IMR-90 (cell line): ENCODE results near the gene LCN12. TPM values are rescaled to one million over a fixed set of nuclear protein-coding genes. Genes with fewer than 3 reads are reported as not detected.

Source experiments
- CEBPB ChIP-seq: IDR thresholded peaks from 2 replicates; pipeline ENCODE4 v1.6.1; 2012; ENCODE audit warnings: low read depth, low read length, improper control_type of control experiment
- CHD1 ChIP-seq: IDR thresholded peaks from 2 replicates; pipeline ENCODE4 v1.6.1; 2012; ENCODE audit warnings: low read depth, low read length, improper control_type of control experiment
- NFE2L2 ChIP-seq: fragments of 150-350 bp; IDR thresholded peaks from 2 replicates; pipeline ENCODE4 v1.6.1; 2016; ENCODE audit warnings: low read depth, mild to moderate bottlenecking, low read length
- POLR2A ChIP-seq: IDR thresholded peaks from 2 replicates; pipeline ENCODE4 v1.6.1; 2012; ENCODE audit warnings: mild to moderate bottlenecking, low read depth, low read length
- RFX5 ChIP-seq: IDR thresholded peaks from 2 replicates; pipeline ENCODE4 v1.8.0; 2012; ENCODE audit warnings: low read depth, mild to moderate bottlenecking, low read length, moderate library complexity
- SMC3 ChIP-seq: fragments of 150-350 bp; IDR thresholded peaks from 2 replicates; pipeline ENCODE4 v1.6.1; 2016; ENCODE audit warnings: low read depth, mild to moderate bottlenecking, antibody characterized with exemption, low read length, moderate library complexity
- polyA plus RNA-seq, 3 experiments: library from polyadenylated mRNA; depleted of rRNA; stranded (reverse); fragments of >200 nt; gene quantifications; 2 replicates each; pipeline ENCODE4 v1.2.3, GENCODE V29; 2012; ENCODE audit warnings: low replicate concordance in 1 of 3
- total RNA-seq: library from RNA; depleted of rRNA; stranded (reverse); fragments of >200 nt; gene quantifications from 2 replicates; pipeline ENCODE4 v1.2.3, GENCODE V29; 2012
- TF ChIP-seq, protein P1 (sequence below): fragments of 150-350 bp; IDR thresholded peaks from 2 replicates; pipeline ENCODE4 v1.6.1; 2016; ENCODE audit warnings: low read depth, mild to moderate bottlenecking, low read length, moderate library complexity, borderline replicate concordance

LCN12 gene
- total and polyA plus RNA-seq, 2 of the 4 experiments (the other 2 are of a cell fraction) = 0.12 TPM; not detected in 1

DNA sequence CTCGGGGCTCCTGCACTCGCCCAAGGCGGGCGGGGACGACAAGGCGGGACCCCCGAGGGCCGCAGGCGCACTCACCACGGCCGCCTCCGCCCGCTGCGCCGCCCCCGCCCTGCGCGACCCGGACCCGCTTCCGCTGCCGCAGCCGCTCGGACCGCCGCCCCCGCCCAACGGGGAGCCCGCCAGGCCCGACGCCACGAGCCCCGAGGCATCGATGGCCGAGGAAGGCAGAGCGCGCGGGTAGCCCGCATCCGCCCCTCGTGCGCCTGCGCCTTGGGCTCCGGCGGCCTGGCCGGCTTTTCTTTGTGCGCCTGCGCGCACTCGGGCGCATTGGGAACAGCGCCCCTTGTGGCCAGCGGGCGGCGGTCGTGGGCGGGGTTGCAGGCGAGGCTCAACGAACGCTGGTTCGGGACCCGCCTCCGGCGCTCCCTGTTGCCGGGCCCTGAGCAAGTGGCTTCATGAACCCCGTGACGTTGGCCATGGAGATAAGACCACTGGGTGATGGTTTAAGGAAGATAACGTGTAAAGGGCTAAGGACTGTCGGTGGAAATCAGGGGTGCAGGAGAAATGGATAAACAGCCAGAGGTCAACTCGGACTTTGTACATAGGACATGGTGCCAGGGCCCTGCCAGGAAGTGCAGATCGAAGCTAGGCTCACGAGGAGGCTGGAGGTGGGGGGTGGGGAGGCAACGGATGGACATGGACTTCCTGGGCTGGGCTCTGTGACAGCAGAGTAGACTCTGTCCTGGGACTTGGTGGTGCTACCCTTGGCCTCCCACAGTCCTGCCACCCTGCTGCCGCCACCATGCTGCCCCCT, 7.3 kb upstream of the LCN12 start, which contains the start of the genes C8G and FBXW5 (continued):
- TF ChIP-seq CHD1 (no peak), NFE2L2 (no peak), CEBPB (no peak), RFX5 (no peak), SMC3 (no peak), POLR2A (no peak; the same call in 1 of the 2 replicates)
- TF ChIP-seq, protein P1, sequence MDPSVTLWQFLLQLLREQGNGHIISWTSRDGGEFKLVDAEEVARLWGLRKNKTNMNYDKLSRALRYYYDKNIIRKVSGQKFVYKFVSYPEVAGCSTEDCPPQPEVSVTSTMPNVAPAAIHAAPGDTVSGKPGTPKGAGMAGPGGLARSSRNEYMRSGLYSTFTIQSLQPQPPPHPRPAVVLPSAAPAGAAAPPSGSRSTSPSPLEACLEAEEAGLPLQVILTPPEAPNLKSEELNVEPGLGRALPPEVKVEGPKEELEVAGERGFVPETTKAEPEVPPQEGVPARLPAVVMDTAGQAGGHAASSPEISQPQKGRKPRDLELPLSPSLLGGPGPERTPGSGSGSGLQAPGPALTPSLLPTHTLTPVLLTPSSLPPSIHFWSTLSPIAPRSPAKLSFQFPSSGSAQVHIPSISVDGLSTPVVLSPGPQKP = no peak
